ENCODE measurements around the gene FAM3B. TPM values are rescaled to one million over a fixed set of nuclear protein-coding genes. Genes with fewer than 3 reads are reported as not detected.

The FAM3B gene
- total RNA-seq, 1 experiment from 2014 or later, result not detected

- ATAC-seq, result no peak
- ChIA-PET POLR2A (no interaction called here), CTCF (no interaction called here)
- H3K27me3 ChIP-seq (ENCODE audit: control insufficient read depth, insufficient read depth, low read length), result no peaks in the 10 kb centered on the region
- no peak overlapping the region for H3K4me3 ChIP-seq (ENCODE audit: low read depth in 2 of 2, low read length in 2 of 2)
- intact Hi-C loops (cut with micrococcal nuclease; ENCODE audit: unreplicated experiment) (no loop called here), in situ Hi-C loops (cut with HindIII; ENCODE audit: low pct_unique_long_range_greater_than_20kb, low sequenced_read_pairs) (no loop called here)
- no peak overlapping the region for H3K27ac ChIP-seq (ENCODE audit: low read length)
- BruUV-seq (replicated peaks), result no TSS peak
- no peak for DNase-seq (ENCODE audit: low read depth, low spot score)
- no peaks in the 10 kb centered on the region for H3K4me1 ChIP-seq (ENCODE audit: control insufficient read depth, insufficient read depth, low read length)
- no peak for TF ChIP-seq REST (IDR thresholded peaks at IDR 0.05; ENCODE audit: insufficient read depth in 1 of 2, low read depth in 2 of 2, low read length in 1 of 2)
- no peak for TF ChIP-seq CTCF (IDR thresholded peaks at IDR 0.05)
- TF ChIP-seq SIN3A (IDR thresholded peaks at IDR 0.05; ENCODE audit: borderline replicate concordance, insufficient read depth, low read depth, low read length), result no peak
- no peak for TF ChIP-seq POLR2AphosphoS5 (IDR thresholded peaks at IDR 0.05; ENCODE audit: low read depth, low read length)
- no peak for TF ChIP-seq TCF7L2 (IDR thresholded peaks at IDR 0.05; ENCODE audit: low read depth, low read length)
- H3K36me3 ChIP-seq (ENCODE audit: control insufficient read depth, insufficient read depth, low read length), result no peaks in the 10 kb centered on the region
- H3K9me3 ChIP-seq (ENCODE audit: control insufficient read depth, insufficient read depth, low read depth, low read length), result no peaks in the 10 kb centered on the region
These were observed 47.0 kb downstream of the FAM3B start for GRCh38 chr21:41363370-41364270.

- Histone ChIP-seq H3K36me3 (ENCODE audit: control insufficient read depth, insufficient read depth, low read length) (no peaks in the 10 kb centered on the region), H3K27ac (ENCODE audit: low read length) (no peak overlapping the region), H3K9me3 (ENCODE audit: control insufficient read depth, insufficient read depth, low read depth, low read length) (no peaks in the 10 kb centered on the region), H3K4me3 (ENCODE audit: low read depth in 2 of 2, low read length in 2 of 2) (no peak overlapping the region), H3K27me3 (ENCODE audit: control insufficient read depth, insufficient read depth, low read length) (no peaks in the 10 kb centered on the region), H3K4me1 (ENCODE audit: control insufficient read depth, insufficient read depth, low read length) (no peaks in the 10 kb centered on the region)
- ATAC-seq, result no peak
- ChIA-PET POLR2A (no interaction called here), CTCF (no interaction called here)
- intact Hi-C loops (cut with micrococcal nuclease; ENCODE audit: unreplicated experiment), result no loop called here
- DNase-seq (ENCODE audit: low read depth, low spot score), result no peak
- no TSS peak for BruUV-seq (replicated peaks)
- in situ Hi-C loops (cut with HindIII; ENCODE audit: low pct_unique_long_range_greater_than_20kb, low sequenced_read_pairs), result no loop called here
- TF ChIP-seq POLR2AphosphoS5 (IDR thresholded peaks at IDR 0.05; ENCODE audit: low read depth, low read length), result no peak
- TF ChIP-seq SIN3A (IDR thresholded peaks at IDR 0.05; ENCODE audit: borderline replicate concordance, insufficient read depth, low read depth, low read length), result no peak
- TF ChIP-seq CTCF (IDR thresholded peaks at IDR 0.05), result no peak
- TF ChIP-seq REST (IDR thresholded peaks at IDR 0.05; ENCODE audit: insufficient read depth in 1 of 2, low read depth in 2 of 2, low read length in 1 of 2), result no peak
- TF ChIP-seq TCF7L2 (IDR thresholded peaks at IDR 0.05; ENCODE audit: low read depth, low read length), result no peak
These were observed 47.7 kb downstream of the FAM3B start for GRCh38 chr21:41364308-41364707.
